ENCODE measurements around the gene STK10.

DNA sequence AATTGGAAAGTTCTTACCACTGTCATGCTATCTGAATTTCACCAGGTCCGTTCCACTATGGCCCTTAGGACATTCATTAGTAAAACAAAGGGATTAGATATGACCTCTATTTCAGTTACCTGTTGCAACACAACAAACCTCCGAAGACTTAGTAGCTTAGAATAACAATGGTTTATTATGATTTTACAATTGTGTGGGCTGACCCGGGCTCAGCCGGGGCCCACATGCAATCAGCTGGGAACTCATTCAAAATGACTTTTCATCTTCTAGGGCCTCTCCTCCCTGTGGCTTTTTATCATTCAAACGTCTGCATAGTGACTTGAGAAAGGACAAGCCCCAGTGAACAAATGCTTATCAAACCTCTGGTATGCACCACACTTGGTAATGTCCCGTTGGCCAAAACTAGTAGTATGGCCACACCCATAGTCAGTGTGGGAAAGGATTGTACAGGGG is 179.3 kb downstream of the STK10 start:
- TF ChIP-seq, protein P1, sequence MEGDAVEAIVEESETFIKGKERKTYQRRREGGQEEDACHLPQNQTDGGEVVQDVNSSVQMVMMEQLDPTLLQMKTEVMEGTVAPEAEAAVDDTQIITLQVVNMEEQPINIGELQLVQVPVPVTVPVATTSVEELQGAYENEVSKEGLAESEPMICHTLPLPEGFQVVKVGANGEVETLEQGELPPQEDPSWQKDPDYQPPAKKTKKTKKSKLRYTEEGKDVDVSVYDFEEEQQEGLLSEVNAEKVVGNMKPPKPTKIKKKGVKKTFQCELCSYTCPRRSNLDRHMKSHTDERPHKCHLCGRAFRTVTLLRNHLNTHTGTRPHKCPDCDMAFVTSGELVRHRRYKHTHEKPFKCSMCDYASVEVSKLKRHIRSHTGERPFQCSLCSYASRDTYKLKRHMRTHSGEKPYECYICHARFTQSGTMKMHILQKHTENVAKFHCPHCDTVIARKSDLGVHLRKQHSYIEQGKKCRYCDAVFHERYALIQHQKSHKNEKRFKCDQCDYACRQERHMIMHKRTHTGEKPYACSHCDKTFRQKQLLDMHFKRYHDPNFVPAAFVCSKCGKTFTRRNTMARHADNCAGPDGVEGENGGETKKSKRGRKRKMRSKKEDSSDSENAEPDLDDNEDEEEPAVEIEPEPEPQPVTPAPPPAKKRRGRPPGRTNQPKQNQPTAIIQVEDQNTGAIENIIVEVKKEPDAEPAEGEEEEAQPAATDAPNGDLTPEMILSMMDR (conservative IDR thresholded peaks at IDR 0.05; ENCODE audit: low read depth in 2 of 2): no peak
- TF ChIP-seq, protein P2, sequence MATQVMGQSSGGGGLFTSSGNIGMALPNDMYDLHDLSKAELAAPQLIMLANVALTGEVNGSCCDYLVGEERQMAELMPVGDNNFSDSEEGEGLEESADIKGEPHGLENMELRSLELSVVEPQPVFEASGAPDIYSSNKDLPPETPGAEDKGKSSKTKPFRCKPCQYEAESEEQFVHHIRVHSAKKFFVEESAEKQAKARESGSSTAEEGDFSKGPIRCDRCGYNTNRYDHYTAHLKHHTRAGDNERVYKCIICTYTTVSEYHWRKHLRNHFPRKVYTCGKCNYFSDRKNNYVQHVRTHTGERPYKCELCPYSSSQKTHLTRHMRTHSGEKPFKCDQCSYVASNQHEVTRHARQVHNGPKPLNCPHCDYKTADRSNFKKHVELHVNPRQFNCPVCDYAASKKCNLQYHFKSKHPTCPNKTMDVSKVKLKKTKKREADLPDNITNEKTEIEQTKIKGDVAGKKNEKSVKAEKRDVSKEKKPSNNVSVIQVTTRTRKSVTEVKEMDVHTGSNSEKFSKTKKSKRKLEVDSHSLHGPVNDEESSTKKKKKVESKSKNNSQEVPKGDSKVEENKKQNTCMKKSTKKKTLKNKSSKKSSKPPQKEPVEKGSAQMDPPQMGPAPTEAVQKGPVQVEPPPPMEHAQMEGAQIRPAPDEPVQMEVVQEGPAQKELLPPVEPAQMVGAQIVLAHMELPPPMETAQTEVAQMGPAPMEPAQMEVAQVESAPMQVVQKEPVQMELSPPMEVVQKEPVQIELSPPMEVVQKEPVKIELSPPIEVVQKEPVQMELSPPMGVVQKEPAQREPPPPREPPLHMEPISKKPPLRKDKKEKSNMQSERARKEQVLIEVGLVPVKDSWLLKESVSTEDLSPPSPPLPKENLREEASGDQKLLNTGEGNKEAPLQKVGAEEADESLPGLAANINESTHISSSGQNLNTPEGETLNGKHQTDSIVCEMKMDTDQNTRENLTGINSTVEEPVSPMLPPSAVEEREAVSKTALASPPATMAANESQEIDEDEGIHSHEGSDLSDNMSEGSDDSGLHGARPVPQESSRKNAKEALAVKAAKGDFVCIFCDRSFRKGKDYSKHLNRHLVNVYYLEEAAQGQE (IDR thresholded peaks at IDR 0.05; ENCODE audit: unreplicated experiment): no peak
- TF ChIP-seq STAT1 (IDR thresholded peaks at IDR 0.05; ENCODE audit: unreplicated experiment): no peak
